ENCODE results near the gene STRADB.
"Not testable (repeated sequence)": the region's sequence is repeated elsewhere in the genome, so short reads cannot be mapped to it uniquely, and the experiment has no call there.

The STRADB gene

GRCh38 chr2:201467666-201468065 is 16.1 kb downstream of the STRADB start:
- DNase-seq (ENCODE audit: low spot score) = no peak

GRCh38 chr2:201470821-201471731 is 19.5 kb downstream of the STRADB start:
- no peak for DNase-seq (ENCODE audit: low spot score)

- no peak for DNase-seq (ENCODE audit: low spot score)
Measured at GRCh38 chr2:201471732-201472393, 20.3 kb downstream of the STRADB start.

GRCh38 chr2:201472411-201472810 is 20.9 kb downstream of the STRADB start:
- no peak for DNase-seq (ENCODE audit: low spot score)

- no peak for DNase-seq (ENCODE audit: low spot score)
Measured at GRCh38 chr2:201482543-201482942, 31.0 kb downstream of the STRADB start.

GRCh38 chr2:201483342-201483741 is 31.8 kb downstream of the STRADB start:
- no peak for DNase-seq (ENCODE audit: low spot score)

GRCh38 chr2:201483758-201484157 is 32.2 kb downstream of the STRADB start:
- not testable (repeated sequence) for DNase-seq (ENCODE audit: low spot score)

GRCh38 chr2:201484805-201485204 is 33.3 kb downstream of the STRADB start:
- no peak for DNase-seq (ENCODE audit: low spot score)

- DNase-seq (ENCODE audit: low spot score) = no peak
Measured at GRCh38 chr2:201490291-201490690, 38.8 kb downstream of the STRADB start.

GRCh38 chr2:201496785-201497184 is 45.2 kb downstream of the STRADB start:
- DNase-seq (ENCODE audit: low spot score) = no peak

GRCh38 chr2:201500534-201500933 is 49.0 kb downstream of the STRADB start:
- DNase-seq (ENCODE audit: low spot score) = no peak

GRCh38 chr2:201502713-201503112 is 51.2 kb downstream of the STRADB start:
- DNase-seq (ENCODE audit: low spot score) = no peak

GRCh38 chr2:201507725-201508124 is 56.2 kb downstream of the STRADB start:
- no peak for DNase-seq (ENCODE audit: low spot score)

- no peak for DNase-seq (ENCODE audit: low spot score)
Measured at GRCh38 chr2:201513271-201513670, 61.7 kb downstream of the STRADB start.

- DNase-seq (ENCODE audit: low spot score) = no peak
Measured at GRCh38 chr2:201515573-201516246, 64.2 kb downstream of the STRADB start.

GRCh38 chr2:201517094-201517493 is 65.6 kb downstream of the STRADB start:
- DNase-seq (ENCODE audit: low spot score) = no peak

- no peak for DNase-seq (ENCODE audit: low spot score)
Measured at GRCh38 chr2:201520201-201520600, 68.7 kb downstream of the STRADB start.

GRCh38 chr2:201522965-201523364 is 71.4 kb downstream of the STRADB start:
- no peak for DNase-seq (ENCODE audit: low spot score)

GRCh38 chr2:201523506-201523905 is 72.0 kb downstream of the STRADB start:
- DNase-seq (ENCODE audit: low spot score) = no peak

Measured in CD4-positive, alpha-beta T cell treated with Interleukin-15 for 4 hours (primary cell).